K562 (cell line): ENCODE results near the gene METTL23. TPM values are rescaled to one million over a fixed set of nuclear protein-coding genes. Genes with fewer than 3 reads are reported as not detected.
A peak's percentile ranks its signal among the peaks of the same experiment; 100 is the strongest.

Experiments
- ATF3 ChIP-seq, 2 experiments: fragments of 450-650 bp in 1 of 2; sonication (generic) in 1 of 2; formaldehyde crosslinking in 1 of 2; IDR thresholded peaks in 1 of 2; conservative IDR thresholded peaks in 1 of 2; 2 replicates each; pipeline versions ENCODE4 v1.6.1 to v1.8.1; 2016 to 2023; ENCODE audit warnings: mild to moderate bottlenecking in 2 of 2, moderate library complexity in 2 of 2, inconsistent platforms in 1 of 2, missing genetic modification reagents in 1 of 2
- CGGBP1 ChIP-seq: fragments of 250-450 bp; sonication (Bioruptor Pico); IDR thresholded peaks from 2 replicates; pipeline ENCODE4 v1.9.0; 2021; ENCODE audit warnings: mild to moderate bottlenecking
- CHAMP1 ChIP-seq: fragments of 450-650 bp; IDR thresholded peaks from 2 replicates; pipeline ENCODE4 v1.6.1; 2016; ENCODE audit warnings: mild to moderate bottlenecking
- ETV1 ChIP-seq: fragments of 450-650 bp; conservative IDR thresholded peaks from 2 replicates; pipeline ENCODE4 v1.6.1; 2016; ENCODE audit warnings: missing genetic modification characterization, control low read depth, low read depth, missing compliant biosample characterization
- GTF2A2 ChIP-seq: IDR thresholded peaks from 2 replicates; pipeline ENCODE4 v1.6.1; 2016; ENCODE audit warnings: mild to moderate bottlenecking, missing genetic modification characterization, missing compliant biosample characterization
- GTF3C2 ChIP-seq: IDR thresholded peaks from 3 replicates; pipeline ENCODE4 v1.6.1; 2011; ENCODE audit warnings: borderline replicate concordance, mild to moderate bottlenecking, moderate library complexity; ENCODE audit not compliant: insufficient read length; ENCODE audit errors: extremely low read depth
- HDAC6 ChIP-seq: IDR thresholded peaks from 2 replicates; pipeline ENCODE4 v1.6.1; 2012; ENCODE audit warnings: low read depth, mild to moderate bottlenecking, control low read depth, inconsistent platforms, low read length, moderate library complexity
- HDAC8 ChIP-seq: fragments of 450-650 bp; IDR thresholded peaks from 2 replicates; pipeline ENCODE4 v1.6.1; 2016; ENCODE audit warnings: mild to moderate bottlenecking, missing genetic modification characterization, moderate library complexity, missing compliant biosample characterization
- MCM7 ChIP-seq, 2 experiments: fragments of 450-650 bp; IDR thresholded peaks; 2 replicates each; pipeline ENCODE4 v1.6.1; 2016 to 2018
- PHF8 ChIP-seq: fragments of 200-600 bp; sonication (generic); IDR thresholded peaks from 2 replicates; pipeline ENCODE4 v1.6.1; 2012; ENCODE audit warnings: mixed run types, mild to moderate bottlenecking, inconsistent platforms, low read length, moderate library complexity, borderline replicate concordance
- PKNOX1 ChIP-seq: fragments of 450-650 bp; IDR thresholded peaks from 2 replicates; pipeline ENCODE4 v1.6.1; 2016
- PURB ChIP-seq: sonication (generic); formaldehyde crosslinking; IDR thresholded peaks from 2 replicates; pipeline ENCODE4 v1.9.0; 2021; ENCODE audit warnings: low read depth, mild to moderate bottlenecking, missing genetic modification reagents
- RAD51 ChIP-seq: fragments of 450-650 bp; IDR thresholded peaks from 2 replicates; pipeline ENCODE4 v1.7.1; 2016; ENCODE audit warnings: low read depth, mild to moderate bottlenecking, borderline replicate concordance
- SMARCA4 ChIP-seq: fragments of 450-650 bp; IDR thresholded peaks from 2 replicates; pipeline ENCODE4 v1.6.1; 2016
- SREBF1 ChIP-seq: fragments of 150-350 bp; IDR thresholded peaks from 2 replicates; pipeline ENCODE4 v1.6.1; 2014; ENCODE audit warnings: antibody characterized with exemption, low read depth, low read length, borderline replicate concordance
- TAL1 ChIP-seq: fragments of 450-650 bp; IDR thresholded peaks from 2 replicates; pipeline ENCODE4 v1.6.1; 2016; ENCODE audit warnings: mild to moderate bottlenecking
- TBL1XR1 ChIP-seq, 2 experiments: IDR thresholded peaks; 2 replicates each; pipeline ENCODE4 v1.6.1; 2012; ENCODE audit warnings: improper control_type of control experiment in 2 of 2, low read length in 2 of 2, mild to moderate bottlenecking in 1 of 2
- TFAP4 ChIP-seq: sonication (generic); formaldehyde crosslinking; IDR thresholded peaks from 2 replicates; pipeline ENCODE4 v1.8.0; 2022; ENCODE audit warnings: missing genetic modification reagents, mild to moderate bottlenecking, moderate library complexity, borderline replicate concordance
- polyA plus RNA-seq, 8 experiments: library from polyadenylated mRNA; depleted of rRNA in 4 of 8; stranded (reverse) in 5 of 8; unstranded in 3 of 8; fragments of >200 nt; fragmentation: Nextera tagmentation in 2 of 8; fragmentation: Illumina TruSeq in 1 of 8; extraction: Ambion mirVana in 2 of 8; extraction: Trizol in 1 of 8; gene quantifications; 2 replicates each; pipeline versions ENCODE4 v1.2.1 to v1.2.3, GENCODE V29; 2011 to 2014; ENCODE audit warnings: inconsistent platforms in 1 of 8, missing spikeins in 1 of 8
- total RNA-seq, 7 experiments: library from RNA; depleted of rRNA in 6 of 7; stranded (reverse); fragments of >200 nt in 6 of 7; fragmentation: Illumina TruSeq in 2 of 7; extraction: Trizol in 2 of 7; gene quantifications; 2 replicates each; pipeline versions ENCODE4 v1.2.1 to v1.2.3, GENCODE V29; 2011 to 2021; ENCODE audit warnings: low replicate concordance in 1 of 7

Gene METTL23
- total and polyA plus RNA-seq, 9 of the 15 experiments (the other 6 are each of a cell fraction or from before 2014, with no cell fraction given), result 29.4 to 67.3 (median 41.6) TPM

- TF ChIP-seq CGGBP1 (CRISPR knock-in tag) (no peak), ATF3 (IDR thresholded peaks at IDR 0.05) (peak; percentile 57; the same call in 1 of the 2 replicates), ATF3 (CRISPR knock-in tag; conservative IDR thresholded peaks at IDR 0.05) (no peak), PURB (CRISPR knock-in tag) (no peak), PHF8 (peak; percentile 25; the same call in 1 of the 2 replicates), GTF2A2 (tag) (no peak), CHAMP1 (no peak), PKNOX1 (no peak), RAD51 (no peak), SMARCA4 (no peak), TAL1 (no peak), GTF3C2 (no peak), TBL1XR1 (IDR thresholded peaks at IDR 0.05; ENCODE audit: low read length in 2 of 2) (no peak), TFAP4 (CRISPR knock-in tag) (peak; percentile 66; the same call in 1 of the 2 replicates), HDAC6 (no peak), HDAC8 (tag) (no peak), MCM7 (IDR thresholded peaks at IDR 0.05) (no peak), SREBF1 (no peak), ETV1 (no peak)
Measured at GRCh38 chr17:76710863-76711611, 15.6 kb upstream of the METTL23 start, which contains the start of gene MXRA7 (continued).
